Neuronal stem cell (in vitro differentiated cells): ENCODE measurements around the gene GAS7.

Experiments
- DNase-seq: peaks from one replicate; pipeline ENCODE4 v3.0.0-alpha.2; 2013; ENCODE audit warnings: low spot score
- H2AFZ ChIP-seq: one replicate; pipeline ENCODE4 v1.6.1; 2013; ENCODE audit warnings: mild to moderate bottlenecking, low read length, inconsistent platforms
- H2AK5ac ChIP-seq: 2 replicates; pipeline ENCODE4 v1.6.1; 2013; ENCODE audit warnings: low read depth, mild to moderate bottlenecking, inconsistent platforms, low read length, moderate library complexity, mixed read lengths
- H2BK120ac ChIP-seq: 2 replicates; pipeline ENCODE4 v1.6.1; 2013; ENCODE audit warnings: low read depth, mild to moderate bottlenecking, inconsistent platforms, low read length, moderate library complexity, mixed read lengths
- H2BK12ac ChIP-seq: one replicate; pipeline ENCODE4 v1.6.1; 2013; ENCODE audit warnings: low read length, inconsistent platforms
- H2BK15ac ChIP-seq: 2 replicates; pipeline ENCODE4 v1.6.1; 2013; ENCODE audit warnings: mild to moderate bottlenecking, low read length, inconsistent platforms, mixed read lengths
- H2BK5ac ChIP-seq: one replicate; pipeline ENCODE4 v1.6.1; 2013; ENCODE audit warnings: inconsistent platforms, mild to moderate bottlenecking, low read length, moderate library complexity
- H3K14ac ChIP-seq: one replicate; pipeline ENCODE4 v1.6.1; 2013; ENCODE audit warnings: low read length, inconsistent platforms
- H3K18ac ChIP-seq: 2 replicates; pipeline ENCODE4 v1.6.1; 2013; ENCODE audit warnings: low read length, inconsistent platforms
- H3K23ac ChIP-seq: 2 replicates; pipeline ENCODE4 v1.6.1; 2013; ENCODE audit warnings: low read depth, mild to moderate bottlenecking, mixed read lengths, low read length, inconsistent platforms; ENCODE audit not compliant: poor library complexity
- H3K27ac ChIP-seq: replicated peaks from 3 replicates; pipeline ENCODE4 v1.5.1; 2013; ENCODE audit warnings: low read length, inconsistent platforms
- H3K27me3 ChIP-seq, 3 experiments: 2 replicates each; pipeline ENCODE4 v1.6.1; 2013; ENCODE audit warnings: low read length in 3 of 3, mild to moderate bottlenecking in 2 of 3, inconsistent platforms in 1 of 3, low read depth in 1 of 3, mixed read lengths in 1 of 3, moderate library complexity in 1 of 3; ENCODE audit not compliant: control insufficient read depth in 3 of 3, insufficient read depth in 3 of 3
- H3K36me3 ChIP-seq, 2 donors: replicated peaks in 1 of 2; 2 replicates each; pipeline ENCODE4 v1.6.1; 2013; ENCODE audit warnings: low read length in 2 of 2; ENCODE audit not compliant: control insufficient read depth in 2 of 2, insufficient read depth in 2 of 2
- H3K4ac ChIP-seq: 2 replicates; pipeline ENCODE4 v1.6.1; 2013; ENCODE audit warnings: inconsistent platforms, mild to moderate bottlenecking, low read length, moderate library complexity
- H3K4me1 ChIP-seq, 2 donors: 1 replicate in 1 of 2; 2 replicates in 1 of 2; pipeline ENCODE4 v1.6.1; 2013; ENCODE audit warnings: low read length in 2 of 2, low read depth in 1 of 2; ENCODE audit not compliant: control insufficient read depth in 2 of 2, insufficient read depth in 1 of 2
- H3K4me2 ChIP-seq: one replicate; pipeline ENCODE4 v1.6.1; 2013; ENCODE audit warnings: mild to moderate bottlenecking, low read length, inconsistent platforms; ENCODE audit not compliant: insufficient read depth, poor library complexity, severe bottlenecking
- H3K4me3 ChIP-seq, 2 donors: 2 replicates each; pipeline ENCODE4 v1.5.1; 2013; ENCODE audit warnings: low read length in 2 of 2, mild to moderate bottlenecking in 2 of 2, inconsistent platforms in 1 of 2, moderate library complexity in 1 of 2
- H3K79me1 ChIP-seq: one replicate; pipeline ENCODE4 v1.6.1; 2013; ENCODE audit warnings: low read depth, mild to moderate bottlenecking, inconsistent platforms, low read length, moderate library complexity
- H3K9ac ChIP-seq: one replicate; pipeline ENCODE4 v1.6.1; 2013; ENCODE audit warnings: mild to moderate bottlenecking, low read depth, low read length, inconsistent platforms; ENCODE audit not compliant: poor library complexity
- H3K9me3 ChIP-seq, 2 donors: replicated peaks in 1 of 2; 2 replicates each; pipeline versions ENCODE3 to v1.6.1; 2013; ENCODE audit warnings: low read length in 2 of 2, mild to moderate bottlenecking in 2 of 2, inconsistent platforms in 1 of 2, low read depth in 1 of 2, mixed read lengths in 1 of 2, moderate library complexity in 1 of 2; ENCODE audit not compliant: control insufficient read depth in 2 of 2, insufficient read depth in 1 of 2
- H4K8ac ChIP-seq: one replicate; pipeline ENCODE4 v1.6.1; 2013; ENCODE audit warnings: low read depth, mild to moderate bottlenecking, inconsistent platforms, low read length, moderate library complexity
- H4K91ac ChIP-seq: one replicate; pipeline ENCODE4 v1.6.1; 2013; ENCODE audit warnings: low read length, low read depth, mild to moderate bottlenecking, inconsistent platforms; ENCODE audit not compliant: poor library complexity
- WGBS, 2 donors: extraction: QIAGEN DNeasy Blood & Tissue Kit; methylation state at CpG; one replicate each; pipeline ENCODE4 v1.1.7; 2013; ENCODE audit warnings: missing lambda C conversion rate in 2 of 2, mixed read lengths in 1 of 2; ENCODE audit not compliant: insufficient read length in 2 of 2, insufficient replicate concordance in 1 of 2; ENCODE audit errors: extremely low coverage in 2 of 2; 5-methylcytosine and 5-hydroxymethylcytosine counted together

The GAS7 gene

GRCh38 chr17:10156599-10156947, 41.8 kb downstream of the GAS7 start:
- H3K9me3 ChIP-seq, result no peaks in the 10 kb centered on the region
- no peaks in the 10 kb centered on the region for H3K36me3 ChIP-seq
- H3K23ac ChIP-seq, result no peak overlapping the region
- H3K4me2 ChIP-seq, result no peak overlapping the region
- no peak overlapping the region for H3K4ac ChIP-seq
- no peak for DNase-seq
- peak overlapping the region; percentile 90 for H3K14ac ChIP-seq
- H2AFZ ChIP-seq, result no peak overlapping the region
- no peak overlapping the region for H2BK5ac ChIP-seq
- no peak overlapping the region for H2AK5ac ChIP-seq
- H3K4me3 ChIP-seq, result no peak overlapping the region
- no peak overlapping the region for H2BK120ac ChIP-seq
- WGBS, 2 donors, result no CpG with 5 or more reads among the region's 4 CpGs
- no peak overlapping the region for H4K91ac ChIP-seq
- no peaks in the 10 kb centered on the region for H3K4me1 ChIP-seq
- no peak overlapping the region for H3K27ac ChIP-seq
- no peak overlapping the region for H3K18ac ChIP-seq
- H3K27me3 ChIP-seq, result no peaks in the 10 kb centered on the region
- H2BK15ac ChIP-seq, result no peak overlapping the region
- H2BK12ac ChIP-seq, result no peak overlapping the region
- H3K79me1 ChIP-seq, result no peaks in the 10 kb centered on the region
- no peak overlapping the region for H4K8ac ChIP-seq
- peak overlapping the region; percentile 38 for H3K9ac ChIP-seq

- Histone ChIP-seq H3K9me3 (no peaks in the 10 kb centered on the region), H4K91ac (no peak overlapping the region), H3K23ac (no peak overlapping the region), H3K4me2 (no peak overlapping the region), H3K4me1 (no peaks in the 10 kb centered on the region), H2AK5ac (no peak overlapping the region), H3K79me1 (no peaks in the 10 kb centered on the region), H3K18ac (no peak overlapping the region), H2BK12ac (no peak overlapping the region), H3K4ac (no peak overlapping the region), H2BK5ac (no peak overlapping the region), H3K27me3 (no peaks in the 10 kb centered on the region), H3K14ac (no peak overlapping the region), H3K4me3 (no peak overlapping the region), H2AFZ (no peak overlapping the region), H3K36me3 (no peaks in the 10 kb centered on the region), H3K27ac (no peak overlapping the region), H2BK120ac (no peak overlapping the region), H3K9ac (no peak overlapping the region), H2BK15ac (no peak overlapping the region), H4K8ac (no peak overlapping the region)
- no peak for DNase-seq
- no CpG with 5 or more reads among the region's 4 CpGs for WGBS, 2 donors
These were observed 42.4 kb downstream of the GAS7 start for GRCh38 chr17:10156077-10156435.

GRCh38 chr17:10155371-10156076, 42.9 kb downstream of the GAS7 start:
- H2AK5ac ChIP-seq, result no peak overlapping the region
- H2BK5ac ChIP-seq, result no peak overlapping the region
- H3K18ac ChIP-seq, result no peak overlapping the region
- no peak overlapping the region for H3K14ac ChIP-seq
- H3K27me3 ChIP-seq, result no peaks in the 10 kb centered on the region
- H3K4me3 ChIP-seq, result no peak overlapping the region
- no peak overlapping the region for H2BK12ac ChIP-seq
- H3K79me1 ChIP-seq, result no peaks in the 10 kb centered on the region
- no peak overlapping the region for H3K27ac ChIP-seq
- H3K9ac ChIP-seq, result no peak overlapping the region
- no peaks in the 10 kb centered on the region for H3K36me3 ChIP-seq
- H4K91ac ChIP-seq, result no peak overlapping the region
- H2AFZ ChIP-seq, result no peak overlapping the region
- WGBS, 2 donors, result no CpG with 5 or more reads among the region's 8 CpGs
- no peak overlapping the region for H2BK15ac ChIP-seq
- no peak for DNase-seq
- H3K4me1 ChIP-seq, result no peaks in the 10 kb centered on the region
- no peak overlapping the region for H3K4me2 ChIP-seq
- no peak overlapping the region for H4K8ac ChIP-seq
- H3K4ac ChIP-seq, result no peak overlapping the region
- H2BK120ac ChIP-seq, result no peak overlapping the region
- H3K9me3 ChIP-seq, result no peaks in the 10 kb centered on the region
- no peak overlapping the region for H3K23ac ChIP-seq

- DNase-seq, result no peak
These were observed 46.5 kb downstream of the GAS7 start for GRCh38 chr17:10151667-10152496.

More at GRCh38 chr17:10151667-10152496, 46.5 kb downstream of the GAS7 start:
- Histone ChIP-seq H3K4me3 (no peak overlapping the region), H4K91ac (no peak overlapping the region), H2BK120ac (no peak overlapping the region), H3K36me3 (no peaks in the 10 kb centered on the region), H2BK12ac (no peak overlapping the region), H3K9me3 (no peaks in the 10 kb centered on the region), H2AFZ (no peak overlapping the region), H2BK15ac (no peak overlapping the region), H3K4me1 (no peaks in the 10 kb centered on the region), H3K79me1 (no peaks in the 10 kb centered on the region), H3K4me2 (no peak overlapping the region), H2AK5ac (no peak overlapping the region), H3K14ac (no peak overlapping the region), H2BK5ac (no peak overlapping the region), H3K18ac (no peak overlapping the region), H3K23ac (no peak overlapping the region), H3K9ac (no peak overlapping the region), H3K4ac (no peak overlapping the region), H3K27ac (no peak overlapping the region), H4K8ac (no peak overlapping the region), H3K27me3 (no peaks in the 10 kb centered on the region)
- WGBS, 2 donors, result no CpG with 5 or more reads among the region's 12 CpGs
